ENCODE data around the gene TEX14. TPM values are rescaled to one million over a fixed set of nuclear protein-coding genes. Genes with fewer than 3 reads are reported as not detected.

Gene TEX14
- total RNA-seq, 1 experiment from 2014 or later: 0.89 TPM

- CTCF ChIA-PET: no interaction called here
- no TSS peak for BruUV-seq (replicated peaks)
- POLR2A ChIA-PET: interaction anchor here (2.3 kb wide), 1 partner anchor 20 kb away, joined by 14 read pairs; no protein-coding TSS in a partner anchor
These were observed 80.5 kb downstream of the TEX14 start for GRCh38 chr17:58611331-58611730.

GRCh38 chr17:58606934-58607333, 84.9 kb downstream of the TEX14 start:
- H4K20me1 ChIP-seq (ENCODE audit: insufficient read depth): no peaks in the 10 kb centered on the region
- ChIA-PET RAD21 (ENCODE audit: low non-redundant PET in 1 of 2, low total read pairs in 2 of 2, uncharacterized antibody in 2 of 2, unreplicated experiment in 2 of 2) (no interaction called here), CTCF (interaction anchor here (0.9 kb wide), 1 partner anchor 19 kb away, joined by 3 read pairs; no protein-coding TSS in a partner anchor), POLR2A (interaction anchor here (1.2 kb wide), 1 partner anchor 24 kb away, joined by 5 read pairs; no protein-coding TSS in a partner anchor)
- DNase-seq (ENCODE audit: low read depth, low spot score) (no peak), ATAC-seq (no peak)
- H3K27me3 ChIP-seq (ENCODE audit: insufficient read depth, low read length): no peaks in the 10 kb centered on the region
- H3K79me2 ChIP-seq (ENCODE audit: insufficient read depth, low read length): no peaks in the 10 kb centered on the region
- H3K9me2 ChIP-seq (ENCODE audit: insufficient read depth): no peaks in the 10 kb centered on the region
- H3K4me1 ChIP-seq (ENCODE audit: control insufficient read depth in 1 of 2, insufficient read depth in 2 of 2, low read length in 2 of 2): no peaks in the 10 kb centered on the region
- no peaks in the 10 kb centered on the region for H3K36me3 ChIP-seq (ENCODE audit: control insufficient read depth in 1 of 2, insufficient read depth in 2 of 2, low read length in 2 of 2)
- H3K4me2 ChIP-seq (ENCODE audit: low read length): no peak overlapping the region
- H3K9me3 ChIP-seq (ENCODE audit: control insufficient read depth in 1 of 2, insufficient read depth in 1 of 2, low read depth in 1 of 2, low read length in 2 of 2): no peaks in the 10 kb centered on the region
- H3K4me3 ChIP-seq (replicated peaks in 1 of 2; ENCODE audit: low read depth in 1 of 2, low read length in 2 of 2): no peak overlapping the region
- no peak overlapping the region for H3K27ac ChIP-seq (ENCODE audit: low read depth, low read length)
- no TSS peak for BruUV-seq (replicated peaks)
- intact Hi-C loops (cut with micrococcal nuclease): no loop called here
- H2AFZ ChIP-seq (ENCODE audit: low read depth, low read length, poor library complexity, severe bottlenecking): no peak overlapping the region
- no peak overlapping the region for H3K9ac ChIP-seq (ENCODE audit: low read length)
- no peak for TF ChIP-seq SP1 (IDR thresholded peaks at IDR 0.05; ENCODE audit: low read depth)
- TF ChIP-seq EZH2phosphoT487 (IDR thresholded peaks at IDR 0.05; ENCODE audit: borderline replicate concordance): no peak
- TF ChIP-seq EGR1 (IDR thresholded peaks at IDR 0.05; ENCODE audit: low read depth): no peak
- no peak for TF ChIP-seq CBX3 (IDR thresholded peaks at IDR 0.05; ENCODE audit: low read depth)
- no peak for TF ChIP-seq YY1 (IDR thresholded peaks at IDR 0.05; ENCODE audit: extremely low read depth, insufficient replicate concordance, low read depth, low read length)
- no peak for TF ChIP-seq CEBPB (IDR thresholded peaks at IDR 0.05; ENCODE audit: low read depth)
- no peak for TF ChIP-seq POLR2A (IDR thresholded peaks at IDR 0.05; ENCODE audit: borderline replicate concordance, extremely low read depth, insufficient read depth, insufficient read length)
- no peak for TF ChIP-seq ZBTB33 (IDR thresholded peaks at IDR 0.05; ENCODE audit: extremely low read depth, insufficient replicate concordance, low read length)
- no peak for TF ChIP-seq SIN3A (IDR thresholded peaks at IDR 0.05; ENCODE audit: low read depth)
- TF ChIP-seq CTCF (IDR thresholded peaks at IDR 0.05 in 2 of 3, conservative IDR thresholded peaks at IDR 0.05 in 1 of 3; ENCODE audit: borderline replicate concordance in 1 of 3, insufficient read depth in 1 of 3, low read depth in 2 of 3, low read length in 2 of 3): no peak
- no peak for TF ChIP-seq JUND (IDR thresholded peaks at IDR 0.05)
- TF ChIP-seq ZFX (IDR thresholded peaks at IDR 0.05): no peak
- no peak for TF ChIP-seq POLR2AphosphoS5 (IDR thresholded peaks at IDR 0.05; ENCODE audit: low read depth, low read length)
- TF ChIP-seq SRF (IDR thresholded peaks at IDR 0.05; ENCODE audit: low read depth): no peak
- no peak for TF ChIP-seq TCF7L2 (IDR thresholded peaks at IDR 0.05; ENCODE audit: borderline replicate concordance, extremely low read depth, insufficient read depth, insufficient read length)

More at GRCh38 chr17:58611331-58611730, 80.5 kb downstream of the TEX14 start:
- ATAC-seq (no peak), DNase-seq (ENCODE audit: low read depth, low spot score) (no peak)
- Histone ChIP-seq H3K9me2 (ENCODE audit: insufficient read depth) (no peaks in the 10 kb centered on the region), H3K27me3 (ENCODE audit: insufficient read depth, low read length) (no peaks in the 10 kb centered on the region), H3K79me2 (ENCODE audit: insufficient read depth, low read length) (no peaks in the 10 kb centered on the region), H3K9me3 (ENCODE audit: control insufficient read depth in 1 of 2, insufficient read depth in 1 of 2, low read depth in 1 of 2, low read length in 2 of 2) (no peaks in the 10 kb centered on the region), H3K4me2 (ENCODE audit: low read length) (no peak overlapping the region), H3K9ac (ENCODE audit: low read length) (no peak overlapping the region), H3K4me1 (ENCODE audit: control insufficient read depth in 1 of 2, insufficient read depth in 2 of 2, low read length in 2 of 2) (no peaks in the 10 kb centered on the region), H3K36me3 (ENCODE audit: control insufficient read depth in 1 of 2, insufficient read depth in 2 of 2, low read length in 2 of 2) (no peaks in the 10 kb centered on the region), H3K27ac (ENCODE audit: low read depth, low read length) (no peak overlapping the region), H2AFZ (ENCODE audit: low read depth, low read length, poor library complexity, severe bottlenecking) (no peak overlapping the region), H4K20me1 (ENCODE audit: insufficient read depth) (no peaks in the 10 kb centered on the region), H3K4me3 (replicated peaks in 1 of 2; ENCODE audit: low read depth in 1 of 2, low read length in 2 of 2) (no peak overlapping the region)
- intact Hi-C loops (cut with micrococcal nuclease): no loop called here
- RAD21 ChIA-PET (ENCODE audit: low non-redundant PET in 1 of 2, low total read pairs in 2 of 2, uncharacterized antibody in 2 of 2, unreplicated experiment in 2 of 2): no interaction called here
- TF ChIP-seq EGR1 (IDR thresholded peaks at IDR 0.05; ENCODE audit: low read depth): no peak
- no peak for TF ChIP-seq RAD21 (IDR thresholded peaks at IDR 0.05; ENCODE audit: low read depth)
